CD4-positive, alpha-beta T cell treated with Interleukin-10 for 1 hour (primary cell): Measurements from ENCODE around the gene PDE3A.
"Not testable (repeated sequence)": the region's sequence is repeated elsewhere in the genome, so short reads cannot be mapped to it uniquely, and the experiment has no call there.

Experiments used
- DNase-seq: peaks from one replicate; pipeline ENCODE4 v3.0.0-alpha.2; 2020

The PDE3A gene

DNA sequence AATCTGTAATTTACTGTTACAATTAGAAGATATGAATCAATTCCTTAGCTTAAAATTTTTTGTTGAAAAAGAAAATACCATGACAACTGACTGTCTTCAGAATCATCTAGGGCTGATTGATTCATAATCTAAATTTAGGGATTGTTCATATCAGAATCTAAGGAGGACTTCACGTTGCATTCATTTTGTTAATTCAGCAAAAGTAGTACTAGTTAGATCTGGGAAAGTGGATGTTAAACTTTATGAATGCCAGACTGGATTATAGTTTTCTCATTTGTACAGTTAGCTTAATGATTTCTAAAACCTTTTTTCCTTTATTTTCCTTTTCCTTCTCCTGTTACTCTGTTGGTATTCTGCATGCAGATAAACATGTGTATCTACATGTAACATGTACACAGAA lies 135.5 kb downstream of the PDE3A start:
- no peak for DNase-seq

DNA sequence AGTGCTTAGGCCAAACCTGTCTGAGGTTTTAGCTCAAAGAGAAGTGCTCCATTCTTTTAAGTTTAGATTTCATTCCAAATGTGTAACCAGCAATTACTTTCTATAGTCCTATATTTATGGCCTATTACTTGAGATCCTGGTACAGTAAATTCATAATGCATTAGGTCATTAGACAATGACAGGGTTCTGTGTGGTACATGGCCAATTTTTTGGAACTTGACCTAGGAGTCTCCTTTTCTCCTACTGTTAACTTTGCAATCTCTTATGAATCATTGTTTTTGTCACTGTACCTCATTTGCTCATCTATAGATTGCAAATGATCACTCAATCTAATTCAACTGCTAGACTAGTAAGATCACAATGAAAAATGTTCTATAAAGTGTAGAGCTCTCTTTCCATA lies 136.7 kb downstream of the PDE3A start:
- DNase-seq = no peak

DNA sequence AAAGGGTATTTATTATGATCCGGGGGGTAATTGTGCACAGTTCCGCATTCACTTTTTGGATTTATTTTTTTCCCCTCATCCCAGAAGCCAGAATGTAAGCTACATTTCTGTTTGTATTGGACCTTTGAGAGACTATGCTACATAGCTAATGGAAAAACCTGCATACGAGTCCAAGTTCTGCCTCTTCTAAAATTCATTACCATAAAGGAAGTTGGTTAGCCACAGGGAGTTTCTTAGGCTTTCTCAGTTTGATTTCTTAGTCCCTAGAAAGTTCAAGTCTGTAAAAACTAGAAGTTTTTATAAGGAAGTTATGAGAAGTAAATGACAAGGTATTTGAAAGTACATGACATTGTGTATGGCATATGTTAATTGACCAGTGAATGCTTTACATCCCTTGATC lies 138.7 kb downstream of the PDE3A start:
- DNase-seq = no peak

DNA sequence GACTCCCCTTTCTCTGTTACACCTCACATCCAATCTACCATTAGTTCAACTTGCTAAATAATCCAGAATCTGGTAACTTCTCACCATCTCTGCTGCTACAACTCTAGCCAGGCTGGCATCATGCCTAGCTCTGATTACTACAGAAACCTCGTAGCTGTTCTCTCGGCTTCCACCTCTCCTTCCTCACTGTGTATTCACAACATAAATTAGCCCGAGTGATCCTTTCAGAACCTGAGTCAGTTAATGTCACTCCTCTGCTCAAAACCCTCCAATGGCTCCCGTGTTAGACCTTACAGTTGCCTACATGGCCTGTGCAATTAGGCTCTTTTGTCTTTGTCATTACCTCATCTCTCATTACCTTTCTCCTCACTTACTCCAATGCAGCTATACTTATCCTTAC lies 139.4 kb downstream of the PDE3A start:
- no peak for DNase-seq

DNA sequence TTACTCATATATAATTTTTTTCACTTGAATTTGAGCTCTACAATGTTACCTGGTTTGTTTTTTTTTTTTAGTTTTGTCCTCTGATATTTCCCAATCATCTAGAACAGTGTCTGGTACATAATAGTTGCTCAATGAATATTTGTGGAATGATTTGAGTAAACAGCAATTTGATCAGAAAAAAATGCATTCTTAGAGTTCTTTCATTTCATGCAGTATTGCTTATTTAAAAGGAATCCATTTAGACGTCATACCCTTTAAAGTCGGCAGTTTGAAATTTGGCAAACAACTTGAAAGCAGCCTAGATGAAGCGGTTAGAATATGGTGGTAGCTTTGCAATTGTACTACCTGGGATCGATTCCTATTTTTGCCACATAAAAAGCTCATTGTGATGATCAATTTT lies 140.0 kb downstream of the PDE3A start:
- no peak for DNase-seq

DNA sequence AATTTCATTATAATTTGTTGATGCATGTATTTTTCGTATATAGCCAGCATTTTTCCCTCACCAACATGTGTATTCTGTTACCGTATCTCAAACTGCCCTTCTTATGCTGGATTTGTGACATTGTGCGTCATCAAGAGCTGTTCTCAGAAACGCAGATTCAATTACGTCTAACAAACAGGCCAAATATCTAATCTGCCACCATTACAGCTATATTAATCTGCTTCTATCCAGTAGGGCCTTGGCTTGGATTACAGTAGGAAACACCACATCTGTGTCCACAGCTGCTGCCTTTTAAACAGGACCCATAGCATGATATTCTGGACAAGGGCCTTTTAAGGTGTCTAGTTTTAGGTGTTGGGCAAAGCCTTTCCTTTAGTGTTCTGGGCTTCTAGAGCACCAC lies 140.6 kb downstream of the PDE3A start:
- no peak for DNase-seq

DNA sequence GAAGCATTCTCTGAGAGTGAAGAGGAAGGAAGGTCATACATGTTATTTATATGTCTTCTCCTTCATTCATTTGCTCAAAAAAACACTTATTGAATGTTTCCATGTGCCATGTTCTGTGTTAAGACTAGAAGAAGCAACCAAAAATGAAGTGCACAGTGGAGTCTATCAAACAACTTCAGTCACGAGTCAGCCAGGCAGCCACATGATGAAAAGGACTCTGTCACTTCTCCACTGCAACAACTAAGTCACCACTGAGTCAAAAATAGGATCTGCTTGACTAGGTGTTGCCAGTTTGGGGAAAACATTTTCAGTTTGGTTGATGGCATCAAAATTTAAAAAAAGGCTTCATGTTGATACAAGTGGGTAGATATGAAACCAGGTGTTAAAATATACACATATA lies 142.5 kb downstream of the PDE3A start:
- no peak for DNase-seq

DNA sequence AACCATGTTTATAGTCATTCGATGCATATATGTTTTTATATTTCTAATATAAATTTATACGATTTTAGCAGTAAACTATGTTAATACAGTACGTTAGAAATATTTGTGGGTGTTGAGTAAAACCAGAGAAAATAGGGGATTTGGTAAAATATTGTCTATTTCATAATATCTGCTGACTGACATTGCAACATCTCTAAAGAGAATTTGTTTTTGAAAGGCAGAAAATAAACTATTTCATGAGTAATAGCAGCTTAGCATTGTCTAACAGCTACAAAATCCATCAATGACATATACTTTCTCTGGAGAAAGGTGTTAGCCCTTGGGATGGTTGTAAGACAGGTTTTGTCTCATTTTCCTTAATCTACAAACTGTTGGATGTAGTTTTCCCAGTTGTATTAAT lies 144.9 kb downstream of the PDE3A start:
- no peak for DNase-seq

DNA sequence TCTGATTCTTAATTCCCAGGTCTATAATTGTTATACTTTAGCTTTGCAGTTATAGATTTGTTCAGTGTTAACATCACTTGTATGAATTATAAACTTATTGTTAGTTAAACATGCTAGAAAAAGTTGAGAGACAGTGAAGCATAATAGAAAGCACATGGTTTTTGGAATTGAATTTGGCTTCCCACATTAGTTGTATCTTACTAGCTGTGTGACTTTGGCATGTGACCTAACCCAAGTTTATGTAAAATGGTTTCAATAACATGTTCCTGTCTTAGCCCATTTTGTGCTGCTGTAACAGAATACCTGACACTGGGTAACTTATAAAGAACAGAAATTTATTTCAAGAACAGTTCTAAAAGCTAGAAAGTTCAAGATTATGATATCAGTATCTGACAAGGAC lies 146.3 kb downstream of the PDE3A start:
- DNase-seq = no peak

DNA sequence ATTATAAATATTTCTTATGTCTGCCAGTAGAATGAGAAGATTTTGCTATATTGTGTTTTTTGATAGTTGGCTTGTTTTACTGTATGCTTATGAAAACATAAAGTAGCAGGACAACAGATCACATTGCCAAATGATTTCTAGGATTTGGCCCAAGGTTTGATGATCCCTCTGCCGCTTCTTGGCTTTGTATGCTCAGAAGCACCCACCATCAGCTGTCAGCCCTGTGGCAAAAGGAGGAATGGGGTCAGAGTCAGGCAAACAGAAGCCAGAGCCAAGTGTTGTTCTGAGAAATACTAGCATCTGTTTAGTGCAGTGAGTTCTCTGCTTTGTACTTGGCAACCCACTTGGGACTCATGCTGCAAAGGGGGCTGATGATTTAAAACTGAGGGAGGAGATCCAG lies 152.2 kb downstream of the PDE3A start:
- DNase-seq = no peak

DNA sequence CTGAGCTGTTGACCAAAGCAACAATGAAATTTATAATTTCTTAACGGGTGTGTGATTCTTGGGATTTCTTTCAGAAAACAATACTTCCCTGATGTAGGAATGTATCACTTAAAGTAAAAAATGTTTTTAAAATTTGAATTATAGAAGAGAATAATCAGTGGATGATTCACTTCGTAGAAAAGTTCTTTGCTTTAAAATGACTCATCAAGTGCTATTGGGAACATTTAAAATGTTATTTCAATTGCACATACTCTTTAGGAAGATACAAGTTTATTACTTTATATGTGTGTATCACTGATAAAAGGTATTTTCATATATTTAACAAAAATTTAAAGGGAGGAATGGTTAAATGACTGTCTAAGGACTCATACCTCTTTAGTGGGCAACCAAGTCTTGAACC lies 155.3 kb downstream of the PDE3A start:
- no peak for DNase-seq

DNA sequence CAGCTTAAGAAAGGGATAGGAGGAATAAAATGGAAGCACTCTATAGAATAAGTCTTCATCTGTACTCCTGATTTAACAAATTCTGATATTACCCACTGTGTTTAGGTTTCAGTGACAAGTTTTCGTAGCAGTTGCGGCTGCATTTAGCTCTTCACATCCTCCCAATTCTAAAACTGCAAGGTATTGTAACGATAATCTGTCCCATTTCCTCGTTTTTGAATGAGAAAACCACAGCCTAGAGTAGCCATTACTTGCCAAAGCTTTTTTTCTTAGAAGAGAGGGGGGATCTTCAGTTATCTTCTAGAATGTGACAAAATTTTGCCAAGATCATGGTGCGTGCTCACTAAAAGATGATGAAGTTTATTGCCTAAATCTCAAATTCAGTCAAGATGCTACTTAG lies 155.8 kb downstream of the PDE3A start:
- no peak for DNase-seq

DNA sequence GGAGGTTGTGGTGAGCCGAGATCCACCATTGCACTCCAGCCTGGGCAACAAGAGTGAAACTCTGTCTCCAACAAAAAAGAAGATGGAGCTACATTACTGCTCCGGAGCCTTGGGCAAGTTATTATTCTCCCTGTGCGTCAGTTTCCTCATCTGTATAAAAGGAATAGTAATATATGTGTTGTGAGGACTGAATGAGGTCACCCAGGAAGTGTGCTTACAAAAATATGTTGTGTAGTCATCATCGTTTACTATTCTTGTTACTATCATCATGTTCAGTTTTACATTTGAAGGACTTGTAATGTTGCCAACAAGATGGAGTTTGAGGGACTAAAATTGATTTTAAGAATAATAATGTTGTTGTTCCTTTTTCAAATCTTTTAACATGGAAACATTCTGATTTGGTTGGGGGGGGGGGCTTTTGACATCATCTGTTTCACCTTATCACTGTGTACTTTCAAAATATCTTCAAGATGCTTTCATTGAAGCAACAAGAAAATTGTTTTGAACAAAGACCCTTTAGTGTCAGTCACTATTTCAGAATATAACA lies 156.8 kb downstream of the PDE3A start:
- no peak for DNase-seq

DNA sequence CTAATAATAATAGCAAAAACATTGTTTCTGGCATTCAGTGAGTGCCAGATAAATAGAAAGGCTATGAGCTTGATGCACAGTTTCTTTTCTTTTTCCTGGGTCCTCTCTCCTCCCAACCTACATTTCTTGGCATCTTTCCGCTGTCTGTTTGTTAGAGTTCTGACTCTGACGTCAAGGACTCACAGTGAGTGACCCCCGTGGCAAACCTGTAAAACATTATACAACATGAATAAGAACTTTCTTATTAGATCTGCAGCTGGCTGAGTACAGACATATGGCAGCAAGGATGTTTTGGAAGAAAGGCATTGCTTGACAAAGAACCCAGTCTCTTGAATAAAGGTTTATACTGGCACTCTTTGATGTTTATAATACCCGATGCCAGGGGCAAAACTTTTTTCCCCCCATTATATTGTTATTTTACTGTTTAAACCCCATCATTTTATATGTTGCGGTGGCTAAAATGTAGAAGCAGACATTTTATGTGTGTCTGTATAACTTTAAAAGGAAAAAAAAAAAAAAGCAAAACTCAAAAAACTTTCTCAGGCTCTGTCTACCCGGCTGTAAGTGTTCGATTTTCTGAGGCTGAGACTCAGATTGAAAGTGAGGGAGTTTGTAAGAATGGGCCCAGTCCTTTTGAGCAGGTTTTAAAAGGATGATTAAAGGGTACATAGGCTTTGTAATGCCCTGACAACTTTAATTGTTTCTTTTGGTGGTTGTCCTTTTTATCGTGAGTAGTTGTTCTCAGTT lies 159.3 kb downstream of the PDE3A start:
- DNase-seq = no peak

DNA sequence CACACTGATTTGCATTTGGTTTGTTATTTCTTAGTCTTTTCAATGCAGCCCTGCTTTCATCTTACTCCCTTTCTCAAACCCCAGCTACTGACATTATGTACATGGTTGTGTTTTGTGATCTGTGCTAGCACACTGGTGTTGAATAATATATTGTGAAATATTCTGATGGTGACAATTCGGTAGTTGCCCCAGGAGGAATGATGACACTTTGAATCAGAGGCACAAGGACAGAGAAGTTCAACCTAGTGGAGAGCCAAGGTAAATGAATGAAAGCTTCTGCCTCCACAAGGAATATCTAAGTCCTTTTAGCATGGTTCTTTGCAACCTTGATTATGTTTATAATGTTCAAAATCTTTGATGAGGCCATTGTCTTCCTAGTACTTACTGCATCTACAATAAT lies 159.9 kb downstream of the PDE3A start:
- DNase-seq = no peak

DNA sequence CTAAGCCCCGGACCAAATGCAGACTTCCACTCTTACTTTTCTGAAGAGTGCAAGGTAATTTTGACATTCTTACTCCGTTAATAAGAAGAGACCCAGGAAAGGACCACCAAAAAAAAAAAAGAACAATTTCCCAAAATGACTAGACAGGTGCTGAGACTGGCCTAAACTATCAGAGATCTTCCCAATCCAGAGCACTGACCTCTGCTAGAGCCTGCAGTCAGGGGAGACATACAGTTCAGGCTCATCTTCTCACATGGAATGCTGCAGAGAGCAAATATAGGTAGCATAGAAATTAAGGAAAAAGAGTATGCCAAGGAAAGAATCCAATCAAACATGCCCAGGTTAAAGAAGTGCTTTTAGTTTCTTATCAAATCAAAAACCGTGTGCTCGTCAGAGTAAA lies 177.9 kb downstream of the PDE3A start:
- no peak for DNase-seq

DNA sequence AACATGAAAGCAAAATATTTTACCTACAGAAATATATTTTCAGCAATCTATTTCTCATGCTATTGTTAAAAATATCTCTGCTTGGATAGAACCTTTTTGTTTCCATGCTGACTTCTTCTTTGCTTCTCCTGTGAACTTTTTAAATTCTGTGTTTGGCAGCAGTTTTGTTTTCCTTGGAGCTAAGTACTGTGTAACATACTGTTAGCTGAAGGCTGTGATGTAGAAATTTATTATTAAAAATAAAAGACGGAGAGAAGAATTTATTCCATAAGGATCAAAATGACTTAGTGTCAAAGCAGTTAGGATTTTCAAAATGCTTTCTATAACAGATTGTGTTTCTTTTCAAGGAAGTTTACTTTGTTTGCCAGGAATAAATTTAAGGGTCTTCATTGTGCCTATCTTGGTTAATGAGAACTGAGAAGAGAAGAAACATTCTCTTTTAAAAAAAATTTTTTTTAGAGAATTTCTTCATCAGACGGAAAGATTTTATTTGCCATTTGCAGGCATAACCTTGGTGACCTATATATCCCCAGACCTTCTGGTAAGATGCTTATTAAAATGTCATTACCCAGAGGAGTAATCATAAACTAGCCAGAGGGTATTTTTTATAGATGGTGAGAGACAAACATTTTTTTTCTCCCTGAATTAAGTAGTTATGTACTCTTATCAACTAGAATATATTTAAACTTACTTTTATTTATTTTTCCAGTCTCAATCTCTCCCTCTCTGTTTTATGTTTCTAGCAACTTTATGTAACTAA lies 179.7 kb downstream of the PDE3A start:
- DNase-seq = no peak

DNA sequence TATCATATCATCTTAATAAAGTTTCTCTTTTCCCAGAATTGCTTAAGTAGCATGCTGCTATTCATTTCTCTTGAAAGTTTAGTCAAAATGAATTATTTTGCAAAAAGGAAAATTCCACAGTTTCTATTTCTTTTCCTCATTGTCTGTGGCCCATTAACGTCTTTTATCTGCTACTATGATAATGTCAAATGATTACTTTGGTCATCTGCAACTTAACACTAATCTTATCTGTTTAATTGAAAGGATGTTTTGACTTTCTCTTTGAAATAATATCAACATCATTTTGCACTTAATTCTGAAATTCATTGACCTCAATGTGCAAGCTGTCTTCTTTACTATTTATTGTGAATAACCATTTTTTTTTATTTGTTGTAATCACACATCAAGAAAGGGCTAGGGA lies 180.3 kb downstream of the PDE3A start:
- no peak for DNase-seq

DNA sequence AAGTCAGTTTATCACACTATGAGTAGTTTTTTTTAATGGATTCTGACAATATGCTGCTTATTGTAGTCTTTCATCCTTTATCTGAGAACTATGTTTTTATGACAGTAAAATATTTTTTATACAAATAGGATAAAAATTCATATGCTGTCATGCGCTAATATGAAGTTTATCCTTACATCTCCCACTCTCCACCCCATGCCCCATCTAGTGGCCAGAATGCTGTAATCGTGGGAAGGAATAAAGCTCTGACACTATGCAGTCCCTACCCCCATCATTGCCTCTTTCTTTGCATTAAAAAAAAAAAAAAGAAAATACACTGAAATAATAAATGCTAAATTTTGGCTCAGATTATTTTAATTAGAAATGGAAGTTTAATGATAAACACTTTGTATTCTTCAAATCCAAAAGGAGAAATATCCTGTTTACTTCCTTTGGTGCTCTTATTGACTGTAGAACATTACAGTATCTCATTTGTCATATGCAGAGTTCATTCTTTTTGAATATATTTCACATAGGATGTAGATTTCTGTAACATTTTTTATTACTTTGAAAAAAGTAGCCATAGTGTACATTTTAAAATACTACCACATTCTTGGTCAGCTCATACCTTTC lies 180.9 kb downstream of the PDE3A start:
- no peak for DNase-seq

DNA sequence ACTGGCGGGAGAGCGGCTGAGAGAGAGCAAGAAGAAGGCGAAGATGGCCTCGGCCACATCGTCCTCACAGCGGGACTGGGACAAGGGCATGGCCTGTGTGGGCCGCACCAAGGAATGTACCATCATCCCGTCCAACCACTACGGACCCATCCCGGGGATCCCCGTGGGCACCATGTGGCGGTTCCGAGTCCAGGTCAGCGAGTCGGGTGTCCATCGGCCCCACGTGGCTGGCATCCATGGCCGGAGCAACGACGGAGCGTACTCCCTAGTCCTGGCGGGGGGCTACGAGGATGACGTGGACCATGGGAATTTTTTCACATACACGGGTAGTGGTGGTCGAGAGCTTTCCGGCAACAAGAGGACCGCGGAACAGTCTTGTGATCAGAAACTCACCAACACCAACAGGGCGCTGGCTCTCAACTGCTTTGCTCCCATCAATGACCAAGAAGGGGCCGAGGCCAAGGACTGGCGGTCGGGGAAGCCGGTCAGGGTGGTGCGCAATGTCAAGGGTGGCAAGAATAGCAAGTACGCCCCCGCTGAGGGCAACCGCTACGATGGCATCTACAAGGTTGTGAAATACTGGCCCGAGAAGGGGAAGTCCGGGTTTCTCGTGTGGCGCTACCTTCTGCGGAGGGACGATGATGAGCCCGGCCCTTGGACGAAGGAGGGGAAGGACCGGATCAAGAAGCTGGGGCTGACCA lies 183.6 kb downstream of the PDE3A start:
- DNase-seq = not testable (repeated sequence)

DNA sequence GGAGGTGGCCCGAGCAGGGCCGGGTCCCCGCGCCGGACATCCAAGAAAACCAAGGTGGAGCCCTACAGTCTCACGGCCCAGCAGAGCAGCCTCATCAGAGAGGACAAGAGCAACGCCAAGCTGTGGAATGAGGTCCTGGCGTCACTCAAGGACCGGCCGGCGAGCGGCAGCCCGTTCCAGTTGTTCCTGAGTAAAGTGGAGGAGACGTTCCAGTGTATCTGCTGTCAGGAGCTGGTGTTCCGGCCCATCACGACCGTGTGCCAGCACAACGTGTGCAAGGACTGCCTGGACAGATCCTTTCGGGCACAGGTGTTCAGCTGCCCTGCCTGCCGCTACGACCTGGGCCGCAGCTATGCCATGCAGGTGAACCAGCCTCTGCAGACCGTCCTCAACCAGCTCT lies 184.2 kb downstream of the PDE3A start:
- not testable (repeated sequence) for DNase-seq

DNA sequence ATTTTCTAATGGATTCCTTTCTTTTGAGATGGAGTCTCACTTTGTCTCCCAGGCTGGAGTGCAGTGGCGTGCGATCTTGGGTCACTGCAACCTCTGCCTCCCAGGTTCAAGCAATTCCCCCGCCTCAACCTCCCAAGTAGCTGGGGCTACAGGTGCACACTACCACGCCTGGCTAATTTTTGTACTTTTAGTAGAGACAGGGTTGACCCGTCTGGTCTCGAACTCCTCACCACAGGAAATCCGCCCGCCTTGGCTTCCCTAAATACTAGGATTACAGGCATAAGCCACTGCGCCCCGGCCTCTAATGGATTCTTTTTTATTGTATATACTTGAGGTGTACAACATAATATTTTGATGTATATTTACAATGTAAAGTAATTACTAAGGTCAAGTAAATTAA lies 186.7 kb downstream of the PDE3A start:
- DNase-seq = no peak

DNA sequence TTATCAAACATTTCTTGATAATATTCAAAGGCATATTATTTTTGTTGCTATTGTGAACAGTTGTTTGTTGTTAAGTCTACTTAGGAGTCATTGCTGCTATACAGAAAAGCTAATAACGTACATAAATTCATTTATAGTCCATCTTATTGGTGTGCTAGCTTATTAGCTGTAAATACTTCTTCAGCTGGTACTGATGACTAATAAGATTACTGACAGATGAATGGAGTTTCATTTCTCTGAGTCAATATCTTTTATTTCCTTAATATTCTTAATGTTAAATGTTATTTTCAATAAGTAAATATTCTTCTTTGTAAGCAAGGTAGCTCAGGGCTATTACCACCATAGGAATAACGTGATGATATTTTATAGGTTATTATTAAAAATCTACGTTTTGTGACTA lies 187.4 kb downstream of the PDE3A start:
- no peak for DNase-seq
